ENCODE data around the gene TNFRSF13B. TPM values are rescaled to one million over a fixed set of nuclear protein-coding genes. Genes with fewer than 3 reads are reported as not detected.
"Not testable (repeated sequence)": the region's sequence is repeated elsewhere in the genome, so short reads cannot be mapped to it uniquely, and the experiment has no call there.

The TNFRSF13B gene
- polyA plus RNA-seq, 1 of the 3 experiments (the other 2 are of a cell fraction), result not detected

- Histone ChIP-seq H3K4me3 (ENCODE audit: low read depth in 2 of 2, low read length in 1 of 2) (no peak overlapping the region), H3F3A (replicated peaks; ENCODE audit: insufficient read depth) (peaks cover 3% of the 10 kb centered on the region), H3K27ac (ENCODE audit: low read depth in 2 of 2, low read length in 1 of 2) (no peak overlapping the region), H4K20me1 (ENCODE audit: insufficient read depth) (no peaks in the 10 kb centered on the region), H3K9me2 (no peaks in the 10 kb centered on the region), H2AFZ (ENCODE audit: low read depth) (no peak overlapping the region), H3K27me3 (ENCODE audit: insufficient read depth) (no peaks in the 10 kb centered on the region; the same call in 1 of the 2 replicates), H3K36me3 (replicated peaks in 1 of 2; ENCODE audit: control insufficient read depth in 1 of 2, insufficient read depth in 2 of 2, low read length in 1 of 2) (no peaks in the 10 kb centered on the region), H3K9ac (no peak overlapping the region), H3K4me2 (no peak overlapping the region), H3K79me2 (ENCODE audit: insufficient read depth) (no peaks in the 10 kb centered on the region), H3K4me1 (ENCODE audit: control insufficient read depth in 1 of 2, insufficient read depth in 2 of 2, low read depth in 1 of 2, low read length in 1 of 2) (no peaks in the 10 kb centered on the region; a peak in 1 of 4 replicates), H3K9me3 (no peaks in the 10 kb centered on the region)
- TF ChIP-seq RFX5 (IDR thresholded peaks at IDR 0.05; ENCODE audit: low read length) (no peak), NRF1 (IDR thresholded peaks at IDR 0.05; ENCODE audit: low read depth, low read length) (no peak), MAX (IDR thresholded peaks at IDR 0.05; ENCODE audit: low read depth) (no peak), CHD2 (IDR thresholded peaks at IDR 0.05; ENCODE audit: low read length, partially characterized antibody) (no peak)
- WGBS (ENCODE audit: low lambda C conversion rate), result 43% methylated on average over 7 of the region's 7 CpGs
- CTCF ChIA-PET, result interaction anchor here (0.6 to 2.9 kb wide), 12 partner anchors 8 to 184 kb away, joined by 3 to 14 read pairs (median 4); no protein-coding TSS in a partner anchor
- POLR2A ChIA-PET, result no interaction called here
- DNase-seq, result no peak
Observed at GRCh38 chr17:16999931-17000625, 28.2 kb upstream of the TNFRSF13B start.

- Histone ChIP-seq H2AFZ (ENCODE audit: low read depth) (no peak overlapping the region), H3F3A (replicated peaks; ENCODE audit: insufficient read depth) (peaks cover 3% of the 10 kb centered on the region), H3K36me3 (replicated peaks in 1 of 2; ENCODE audit: control insufficient read depth in 1 of 2, insufficient read depth in 2 of 2, low read length in 1 of 2) (no peaks in the 10 kb centered on the region), H4K20me1 (ENCODE audit: insufficient read depth) (no peaks in the 10 kb centered on the region), H3K9me3 (no peaks in the 10 kb centered on the region), H3K27me3 (ENCODE audit: insufficient read depth) (no peaks in the 10 kb centered on the region; the same call in 1 of the 2 replicates), H3K27ac (ENCODE audit: low read depth in 2 of 2, low read length in 1 of 2) (no peak overlapping the region), H3K9me2 (no peaks in the 10 kb centered on the region), H3K4me1 (ENCODE audit: control insufficient read depth in 1 of 2, insufficient read depth in 2 of 2, low read depth in 1 of 2, low read length in 1 of 2) (no peaks in the 10 kb centered on the region; a peak in 1 of 4 replicates), H3K9ac (no peak overlapping the region), H3K4me2 (no peak overlapping the region), H3K79me2 (ENCODE audit: insufficient read depth) (no peaks in the 10 kb centered on the region), H3K4me3 (ENCODE audit: low read depth in 2 of 2, low read length in 1 of 2) (no peak overlapping the region)
- CTCF ChIA-PET, result interaction anchor here (0.5 to 2.6 kb wide), 21 partner anchors 11 to 273 kb away, joined by 3 to 8 read pairs (median 4); partner anchors contain the start of gene FLCN
- 64% methylated on average over 4 of the region's 14 CpGs for WGBS (ENCODE audit: low lambda C conversion rate)
- POLR2A ChIA-PET, result interaction anchor here (0.5 kb wide), 1 partner anchor 247 kb away, joined by 3 read pairs; no protein-coding TSS in a partner anchor
- TF ChIP-seq SIN3A (IDR thresholded peaks at IDR 0.05; ENCODE audit: borderline replicate concordance, low read depth, low read length) (no peak), EZH2phosphoT487 (IDR thresholded peaks at IDR 0.05; ENCODE audit: borderline replicate concordance, low read depth) (no peak), EP300 (IDR thresholded peaks at IDR 0.05; ENCODE audit: borderline replicate concordance in 1 of 2, low read depth in 1 of 2, low read length in 1 of 2) (no peak), CHD2 (IDR thresholded peaks at IDR 0.05; ENCODE audit: low read length, partially characterized antibody) (no peak), SMC3 (IDR thresholded peaks at IDR 0.05; ENCODE audit: low read depth, low read length) (peak; percentile 62), CTCF (IDR thresholded peaks at IDR 0.05) (peak; percentile 65), RAD21 (IDR thresholded peaks at IDR 0.05; ENCODE audit: low read length) (peak; percentile 66)
- DNase-seq, result peak; percentile 80
Observed at GRCh38 chr17:16997514-16998429, 25.9 kb upstream of the TNFRSF13B start.

GRCh38 chr17:16996726-16997125 is 24.8 kb upstream of the TNFRSF13B start:
- H3K27ac ChIP-seq (ENCODE audit: low read depth in 2 of 2, low read length in 1 of 2); H3K79me2 ChIP-seq (ENCODE audit: insufficient read depth); H3F3A ChIP-seq (replicated peaks; ENCODE audit: insufficient read depth); H3K4me1 ChIP-seq (ENCODE audit: control insufficient read depth in 1 of 2, insufficient read depth in 2 of 2, low read depth in 1 of 2, low read length in 1 of 2); POLR2A ChIA-PET; DNase-seq; H3K9me2 ChIP-seq; H2AFZ ChIP-seq (ENCODE audit: low read depth); H3K4me3 ChIP-seq (ENCODE audit: low read depth in 2 of 2, low read length in 1 of 2); H3K4me2 ChIP-seq; H4K20me1 ChIP-seq (ENCODE audit: insufficient read depth); H3K27me3 ChIP-seq (ENCODE audit: insufficient read depth); H3K36me3 ChIP-seq (replicated peaks in 1 of 2; ENCODE audit: control insufficient read depth in 1 of 2, insufficient read depth in 2 of 2, low read length in 1 of 2); H3K9ac ChIP-seq; H3K9me3 ChIP-seq: not testable (repeated sequence)
- 56% methylated on average over 11 of the region's 11 CpGs for WGBS (ENCODE audit: low lambda C conversion rate)
- CTCF ChIA-PET, result interaction anchor here (0.7 to 1.3 kb wide), 3 partner anchors 112 to 274 kb away, joined by 3 to 5 read pairs (median 3); no protein-coding TSS in a partner anchor
